GM18909 (cell line): Measurements from ENCODE around the gene PTTG2.

Experiments used
- ATAC-seq: cut with Tn5 transposase; IDR thresholded peaks from one replicate; pipeline ENCODE4 v1.9.1; 2021; ENCODE audit warnings: mild to moderate bottlenecking; ENCODE audit not compliant: unreplicated experiment, poor library complexity

Gene PTTG2

DNA sequence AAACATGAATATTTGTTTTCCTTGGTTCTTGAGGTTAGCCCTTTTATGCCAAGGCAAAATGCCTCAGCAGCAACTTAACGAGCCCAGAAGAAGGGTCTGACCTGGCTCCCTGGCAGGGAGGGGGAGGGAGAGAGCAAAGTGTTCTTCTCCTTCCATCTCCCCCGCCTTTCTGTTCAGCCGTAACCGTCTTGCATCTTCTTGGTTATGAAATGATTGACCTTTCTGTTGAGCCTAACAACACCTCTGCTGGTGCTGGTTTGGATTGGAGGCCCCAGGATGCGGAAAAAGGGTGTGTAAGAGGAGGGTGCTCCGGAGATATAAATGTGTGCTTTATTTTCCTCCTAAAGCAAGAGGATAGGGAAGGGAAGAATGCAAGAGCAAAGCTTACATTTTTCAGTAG lies 44.7 kb downstream of the PTTG2 start:
- no peak for ATAC-seq

DNA sequence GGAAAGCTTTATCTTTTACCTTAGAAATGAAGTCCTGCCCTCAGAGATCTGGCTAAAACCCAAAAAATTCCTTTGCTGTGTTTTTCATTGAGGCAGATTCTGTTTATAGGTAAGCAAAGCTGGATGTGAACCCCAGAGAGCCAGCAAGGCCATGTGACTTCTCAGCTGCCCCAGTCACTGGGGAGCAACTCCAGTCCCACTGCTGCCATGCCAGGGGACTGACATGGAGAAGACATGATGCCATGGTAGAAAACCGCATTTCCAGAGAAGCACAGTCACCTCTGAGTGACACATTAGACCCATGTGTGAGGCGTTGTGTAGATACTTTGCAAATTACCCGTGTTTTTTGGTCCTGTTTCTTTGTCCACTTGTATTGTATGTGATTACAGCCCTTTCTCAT lies 45.4 kb downstream of the PTTG2 start:
- no peak for ATAC-seq

DNA sequence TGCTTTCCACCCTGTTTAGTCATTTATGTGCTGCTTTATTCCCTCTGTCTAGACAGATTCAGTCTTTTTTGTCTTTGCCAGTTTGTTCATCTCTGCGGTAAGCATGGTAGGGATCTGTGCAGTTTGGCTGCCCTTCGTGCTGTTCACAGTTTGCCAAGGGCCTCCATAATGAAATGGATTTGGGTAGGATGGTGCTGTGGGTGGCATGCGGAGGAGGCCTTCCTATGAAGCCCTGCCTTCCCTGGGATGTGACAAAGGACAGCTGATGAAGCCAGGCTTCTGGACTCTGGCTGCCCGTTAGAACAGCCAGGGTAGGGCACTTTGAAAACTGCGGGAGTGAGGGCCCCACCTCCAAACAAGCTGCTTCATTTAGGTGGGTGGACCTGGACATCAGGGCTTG lies 47.4 kb downstream of the PTTG2 start:
- no peak for ATAC-seq

DNA sequence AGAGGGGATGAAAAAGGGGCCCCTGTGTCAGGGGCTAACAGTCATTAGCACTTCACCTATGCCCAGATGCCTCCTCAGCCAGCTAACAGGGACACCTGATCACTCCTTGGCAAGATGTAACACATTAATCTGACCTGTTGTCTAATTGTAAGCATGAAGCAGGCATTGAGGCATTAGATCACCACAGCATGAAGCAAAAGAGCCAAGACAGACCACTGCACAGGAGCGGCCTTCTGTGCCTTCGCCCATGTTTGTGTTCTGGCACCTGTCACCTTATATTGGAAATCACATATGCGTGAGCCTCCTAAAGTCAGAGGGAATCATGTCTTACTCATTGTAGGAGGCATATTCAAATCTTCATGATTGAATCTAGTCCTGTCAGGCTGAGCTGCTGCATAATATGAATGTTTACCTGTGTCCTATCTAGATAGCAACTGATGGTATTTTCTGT lies 48.4 kb downstream of the PTTG2 start:
- no peak for ATAC-seq

DNA sequence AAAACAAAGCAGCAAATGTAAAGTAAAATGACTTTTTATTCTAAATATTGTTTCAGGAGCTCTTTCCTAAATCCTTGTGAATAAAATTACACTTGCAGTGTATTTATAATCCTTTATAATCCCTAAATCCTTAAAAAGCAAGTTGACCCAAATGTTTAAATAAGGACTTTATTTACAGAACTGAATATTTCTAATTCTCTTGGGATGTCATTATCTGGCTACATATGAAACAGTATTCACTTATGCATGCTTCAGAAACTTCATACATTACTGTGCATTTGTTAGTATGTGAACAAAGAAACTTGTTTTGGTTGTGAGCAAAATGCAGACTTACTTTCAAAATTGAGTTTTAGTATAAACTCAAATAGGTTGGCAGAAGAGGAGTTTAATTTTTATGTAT lies 49.2 kb downstream of the PTTG2 start:
- no peak for ATAC-seq

DNA sequence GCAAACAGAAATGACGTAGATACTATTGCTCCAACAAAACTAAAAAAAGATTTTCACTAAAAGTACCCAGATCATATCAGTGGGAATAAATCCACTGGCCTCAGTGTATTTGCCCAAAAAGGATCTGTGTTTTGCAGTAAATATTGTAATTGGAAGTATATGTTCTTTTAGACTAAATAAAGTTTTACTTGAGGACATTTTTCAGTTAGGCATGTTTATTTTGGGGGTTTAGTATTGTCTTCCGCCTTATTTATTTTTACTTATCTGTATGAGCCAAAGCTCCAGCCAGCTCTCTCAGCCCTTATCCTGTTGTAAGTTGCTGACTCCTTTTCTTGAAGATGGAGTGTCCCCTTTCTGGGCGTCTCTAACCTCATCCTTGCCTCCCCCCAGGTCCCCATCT lies 49.8 kb downstream of the PTTG2 start:
- no peak for ATAC-seq
